HL-60 (cell line): ENCODE results near the gene RIPPLY2.

ENCODE experiments used
- CTCF ChIP-seq: IDR thresholded peaks from one replicate; pipeline ENCODE4 v1.5.1; 2011; ENCODE audit warnings: low read length, control low read depth, inconsistent platforms; ENCODE audit not compliant: insufficient read depth
- GABPA ChIP-seq: IDR thresholded peaks from 2 replicates; pipeline ENCODE4 v1.6.1; 2012; ENCODE audit warnings: low read depth
- POLR2AphosphoS5 ChIP-seq: IDR thresholded peaks from 2 replicates; pipeline ENCODE4 v1.6.1; 2012; ENCODE audit warnings: low read depth
- REST ChIP-seq: IDR thresholded peaks from 2 replicates; pipeline ENCODE4 v1.6.1; 2012; ENCODE audit warnings: low read depth; ENCODE audit not compliant: insufficient replicate concordance

GRCh38 chr6:83854766-83855165 lies 1.6 kb downstream of the RIPPLY2 start:
- no peak for TF ChIP-seq CTCF
- no peak for TF ChIP-seq REST
- no peak for TF ChIP-seq POLR2AphosphoS5
- no peak for TF ChIP-seq GABPA
